Fibroblast of villous mesenchyme (primary cell): ENCODE results near the gene HSFX4. TPM values are rescaled to one million over a fixed set of nuclear protein-coding genes. Genes with fewer than 3 reads are reported as not detected.
A peak's percentile ranks its signal among the peaks of the same experiment; 100 is the strongest.
"Not testable (repeated sequence)": the region's sequence is repeated elsewhere in the genome, so short reads cannot be mapped to it uniquely, and the experiment has no call there.

Source experiments
- DNase-seq: peaks from one replicate; pipeline ENCODE4 v3.0.0-alpha.2; 2010; ENCODE audit warnings: low read depth
- H3K4me3 ChIP-seq: 2 replicates; pipeline ENCODE4 v1.5.1; 2011; ENCODE audit warnings: low read depth, mild to moderate bottlenecking, low read length
- total RNA-seq: library from RNA; depleted of rRNA; stranded (reverse); fragments of >200 nt; gene quantifications from 2 replicates; pipeline ENCODE4 v1.2.3, GENCODE V29; 2012
- TF ChIP-seq, protein P1 (sequence below): IDR thresholded peaks from 2 replicates; pipeline ENCODE4 v1.5.1; 2012; ENCODE audit warnings: low read depth, mild to moderate bottlenecking, low read length; ENCODE audit not compliant: insufficient read depth

Gene HSFX4
- total RNA-seq, 1 donor, result not detected

- TF ChIP-seq, protein P1, sequence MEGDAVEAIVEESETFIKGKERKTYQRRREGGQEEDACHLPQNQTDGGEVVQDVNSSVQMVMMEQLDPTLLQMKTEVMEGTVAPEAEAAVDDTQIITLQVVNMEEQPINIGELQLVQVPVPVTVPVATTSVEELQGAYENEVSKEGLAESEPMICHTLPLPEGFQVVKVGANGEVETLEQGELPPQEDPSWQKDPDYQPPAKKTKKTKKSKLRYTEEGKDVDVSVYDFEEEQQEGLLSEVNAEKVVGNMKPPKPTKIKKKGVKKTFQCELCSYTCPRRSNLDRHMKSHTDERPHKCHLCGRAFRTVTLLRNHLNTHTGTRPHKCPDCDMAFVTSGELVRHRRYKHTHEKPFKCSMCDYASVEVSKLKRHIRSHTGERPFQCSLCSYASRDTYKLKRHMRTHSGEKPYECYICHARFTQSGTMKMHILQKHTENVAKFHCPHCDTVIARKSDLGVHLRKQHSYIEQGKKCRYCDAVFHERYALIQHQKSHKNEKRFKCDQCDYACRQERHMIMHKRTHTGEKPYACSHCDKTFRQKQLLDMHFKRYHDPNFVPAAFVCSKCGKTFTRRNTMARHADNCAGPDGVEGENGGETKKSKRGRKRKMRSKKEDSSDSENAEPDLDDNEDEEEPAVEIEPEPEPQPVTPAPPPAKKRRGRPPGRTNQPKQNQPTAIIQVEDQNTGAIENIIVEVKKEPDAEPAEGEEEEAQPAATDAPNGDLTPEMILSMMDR, result no peak
- peak; percentile 33 for DNase-seq
- peak overlapping the region; percentile 81 for H3K4me3 ChIP-seq
Measured at GRCh38 chrX:149937871-149938426, 8.6 kb downstream of the HSFX4 start.

DNA sequence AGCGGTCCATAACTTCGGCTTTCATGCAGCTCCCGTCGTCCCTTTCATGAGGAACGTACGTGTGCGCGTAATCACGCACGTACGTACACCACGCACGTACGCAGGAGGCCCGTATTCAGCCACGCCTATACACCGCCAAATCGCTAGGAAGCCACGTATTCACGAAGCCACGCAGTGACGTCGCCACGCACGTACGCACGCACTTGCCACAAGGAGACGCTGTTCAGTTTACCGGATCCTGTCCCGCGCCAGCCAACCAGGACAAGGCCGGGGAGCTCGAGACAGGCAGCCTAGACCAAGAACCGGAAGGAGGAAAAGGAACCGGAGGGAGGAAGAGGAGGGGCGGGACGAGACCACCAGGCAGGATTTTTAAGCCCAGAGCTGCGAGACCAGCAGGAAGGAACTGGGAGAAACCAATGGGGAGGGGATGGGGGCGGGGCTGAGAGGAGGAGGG lies 9.1 kb downstream of the HSFX4 start, which contains the start of gene EOLA2:
Gene EOLA2, minus strand, starts transcription at position 65 of the 454 bp plus-strand sequence. CDS start 4,617 bp downstream, outside the sequence.
- peak; percentile 99 for DNase-seq
- TF ChIP-seq, protein P1, result peak; percentile 40
- peak within 1 kb of the TSS; percentile 81 for H3K4me3 ChIP-seq

GRCh38 chrX:149938881-149939654 lies 9.7 kb downstream of the HSFX4 start:
- DNase-seq, result peak; percentile 96
- TF ChIP-seq, protein P1, result no peak
- H3K4me3 ChIP-seq, result peak overlapping the region; percentile 55

GRCh38 chrX:149939655-149939904 lies 10.2 kb downstream of the HSFX4 start:
- TF ChIP-seq, protein P1, result no peak
- H3K4me3 ChIP-seq, result peak overlapping the region; percentile 66
- DNase-seq, result no peak

DNA sequence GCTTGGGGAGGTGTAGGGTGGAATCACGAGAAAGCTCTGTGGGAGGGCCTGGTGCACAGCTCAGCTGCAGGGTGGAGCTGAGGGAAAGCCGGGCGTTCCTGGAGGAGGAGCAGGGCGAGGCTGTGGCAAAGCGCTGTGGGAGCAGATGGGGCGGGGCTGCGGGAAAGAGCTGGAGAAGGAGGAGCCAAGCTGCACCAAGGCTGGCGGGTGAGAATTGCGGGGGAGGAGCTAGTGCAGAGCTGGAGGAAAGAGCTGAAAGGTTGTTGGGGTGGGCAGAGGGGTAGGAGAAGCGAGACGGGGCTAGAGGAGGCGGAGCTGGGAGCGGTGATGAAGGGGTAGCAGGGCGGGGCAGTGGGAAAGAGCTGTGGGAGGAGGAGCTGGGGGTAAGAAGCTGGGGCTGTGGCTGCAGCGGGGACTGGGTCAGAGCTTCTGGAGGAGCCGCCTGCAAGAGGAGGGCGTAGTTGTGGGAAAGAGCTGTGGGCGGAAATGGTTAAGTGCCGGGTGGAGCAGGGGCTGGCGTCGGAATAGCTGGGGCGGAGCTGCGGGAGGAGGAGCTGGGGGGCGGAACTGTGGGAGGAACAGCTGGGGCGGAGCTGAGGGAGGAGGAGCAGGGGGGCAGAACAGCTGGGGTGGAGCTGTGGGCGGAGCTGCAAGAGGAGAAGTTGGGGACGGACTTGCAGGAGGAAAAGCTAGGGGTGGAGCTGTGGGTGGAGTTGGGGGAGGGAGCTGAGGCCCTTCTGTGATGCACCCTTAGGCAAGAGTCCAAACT lies 10.7 kb downstream of the HSFX4 start:
- TF ChIP-seq, protein P1, result no peak

DNA sequence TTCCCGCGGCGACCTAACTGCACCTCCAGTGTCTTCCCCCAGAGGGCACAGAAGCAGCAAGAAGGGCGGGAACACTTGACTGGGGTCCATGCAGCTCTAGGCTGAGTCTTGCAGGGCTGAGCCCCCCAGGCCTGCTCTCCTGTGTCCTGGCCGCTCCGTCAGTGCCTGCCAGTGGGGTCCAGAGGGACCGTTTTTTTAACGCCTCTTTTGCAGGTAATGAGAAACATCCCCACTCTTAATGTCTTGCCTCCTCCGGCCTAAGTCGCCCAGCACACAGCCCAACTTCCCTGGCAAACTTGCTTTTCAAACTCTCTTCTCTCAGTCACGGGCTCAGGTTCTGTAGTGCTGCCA lies 11.3 kb downstream of the HSFX4 start:
- TF ChIP-seq, protein P1, result peak; percentile 53
- not testable (repeated sequence) for H3K4me3 ChIP-seq, DNase-seq

More for the DNA sequence above, 10.7 kb downstream of the HSFX4 start:
- DNase-seq, result peak; percentile 98
- peak overlapping the region; percentile 66 for H3K4me3 ChIP-seq

DNA sequence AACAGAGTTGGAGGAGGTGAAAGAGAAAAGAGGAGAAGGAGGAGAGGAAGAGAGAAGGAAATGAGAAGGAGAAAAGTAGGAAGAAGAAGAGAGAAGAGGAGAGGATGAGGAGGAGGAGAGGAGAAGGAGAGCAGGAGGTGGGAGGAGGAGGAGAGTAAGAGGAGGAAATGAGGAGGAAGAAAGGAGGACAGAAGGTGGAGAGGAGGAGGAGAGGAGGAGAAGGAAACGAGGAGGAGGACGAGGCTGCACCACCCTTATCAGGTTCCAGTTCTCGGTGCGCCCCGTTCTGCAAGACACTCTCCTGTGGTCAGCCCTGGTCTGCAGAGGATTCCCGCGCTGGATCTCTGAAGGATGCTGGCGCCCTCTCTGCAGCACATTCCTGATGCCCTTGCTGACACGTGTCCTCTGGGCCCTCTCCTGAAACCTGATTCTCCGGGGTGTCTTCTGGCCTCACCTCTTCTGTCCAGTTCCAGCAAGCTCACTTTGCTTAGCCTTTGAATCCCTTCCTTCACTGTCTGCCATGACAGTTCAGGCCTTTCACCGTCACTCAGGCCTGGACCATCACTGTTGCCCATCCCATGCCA lies 15.8 kb downstream of the HSFX4 start:
- not testable (repeated sequence) for DNase-seq, H3K4me3 ChIP-seq

DNA sequence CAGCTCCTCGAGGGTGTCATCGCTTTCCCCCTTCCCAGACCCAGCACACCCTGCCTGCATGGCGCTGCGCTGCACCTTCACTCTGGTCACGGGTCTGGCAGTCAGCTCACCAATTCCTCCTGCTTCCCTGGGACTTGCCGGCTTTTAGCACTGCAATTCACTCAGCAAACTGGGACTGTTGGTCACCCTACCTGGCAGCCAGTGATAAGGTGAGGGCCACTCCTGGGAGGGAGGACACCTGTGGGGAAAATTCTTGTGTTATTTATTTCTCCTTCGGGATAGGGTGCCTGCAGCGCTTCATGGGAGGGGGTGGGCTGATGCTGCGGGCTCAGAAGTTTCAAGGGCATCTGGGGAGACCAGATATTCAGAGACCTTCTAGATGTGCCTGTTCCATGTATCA lies 16.4 kb downstream of the HSFX4 start:
- not testable (repeated sequence) for DNase-seq, H3K4me3 ChIP-seq

DNA sequence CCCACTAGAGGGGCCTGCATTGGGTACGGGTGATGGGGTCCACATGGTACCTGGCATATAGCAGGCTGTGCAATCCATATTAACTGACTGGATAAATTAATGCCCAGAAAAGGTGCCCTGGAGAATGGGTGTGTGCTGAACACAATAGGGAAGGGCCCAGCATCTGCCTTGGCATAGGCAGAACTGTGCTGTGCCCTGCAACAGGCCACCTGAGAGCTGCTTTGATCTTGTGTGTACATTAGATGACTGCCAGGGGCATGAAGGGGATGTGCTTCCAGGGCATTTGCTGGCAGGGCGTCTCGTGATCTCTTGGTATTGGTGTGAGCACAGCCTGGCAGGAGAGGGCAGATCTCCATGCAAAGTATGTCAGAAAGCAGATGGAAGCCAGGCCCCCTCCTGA lies 17.6 kb downstream of the HSFX4 start:
- not testable (repeated sequence) for H3K4me3 ChIP-seq, DNase-seq
